Sciatic nerve (tissue), 2 donors: Measurements from ENCODE around the gene ENTPD2. TPM values are rescaled to one million over a fixed set of nuclear protein-coding genes. Genes with fewer than 3 reads are reported as not detected.
A peak's percentile ranks its signal among the peaks of the same experiment; 100 is the strongest.

Source experiments
- ATAC-seq: fragments of 200-7000 bp; cut with Tn5 transposase; one replicate; pipeline ENCODE4 v1.9.1; 2020; ENCODE audit warnings: mild to moderate bottlenecking, moderate library complexity
- DNase-seq: peaks from one replicate; pipeline ENCODE4 v3.0.0-alpha.2; 2020; ENCODE audit warnings: low spot score
- intact Hi-C: fragments of 100-400 bp; cut with DNase I; formaldehyde crosslinking; loops from one replicate; pipeline ENCODE4 v1.14.2; 2022
- total RNA-seq: library from RNA; stranded (reverse); fragmentation: NEBNext Ultra II Directional; extraction: Animal tissue kit (Norgen Biotek cat#: 25700); gene quantifications from one replicate; pipeline ENCODE4 v1.2.1, GENCODE V29; 2021
- donor health status: DM: no; HTN: no; CAD: no.
- donor health status: DM: no; HTN: no; CAD: no.

The ENTPD2 gene
- total RNA-seq, 1 donor from 2014 or later, result 24.3 TPM

GRCh38 chr9:137023157-137023556, 30.7 kb downstream of the ENTPD2 start:
- ATAC-seq, result peak; percentile 1

GRCh38 chr9:137022662-137023008, 31.2 kb downstream of the ENTPD2 start:
- intact Hi-C loops, result loop anchor here (10.0 kb wide), 1 partner anchor 178 kb away; the partner anchor contains the start of genes AJM1 and PHPT1
- DNase-seq (no peak), ATAC-seq (no peak)

More at GRCh38 chr9:137023157-137023556, 30.7 kb downstream of the ENTPD2 start:
- no peak for DNase-seq
- intact Hi-C loops, result loop anchor here (10.0 kb wide), 1 partner anchor 178 kb away; the partner anchor contains the start of genes AJM1 and PHPT1

- DNase-seq (peak; percentile 81), ATAC-seq (peak; percentile 58)
- intact Hi-C loops, result loop anchor here (10.0 kb wide), 1 partner anchor 177 kb away; the partner anchor contains the start of genes AJM1 and PHPT1
These were observed 31.7 kb downstream of the ENTPD2 start for GRCh38 chr9:137021979-137022661.

- DNase-seq (no peak), ATAC-seq (no peak)
- intact Hi-C loops, result loop anchor here (10.0 kb wide), 1 partner anchor 177 kb away; the partner anchor contains the start of genes AJM1 and PHPT1
These were observed 32.3 kb downstream of the ENTPD2 start for GRCh38 chr9:137021568-137021978.

GRCh38 chr9:137020771-137021567, 32.9 kb downstream of the ENTPD2 start:
- ATAC-seq, result no peak
- DNase-seq, result no peak
- intact Hi-C loops, result loop anchor here (10.0 kb wide), 1 partner anchor 176 kb away; the partner anchor contains the start of genes AJM1 and PHPT1

- intact Hi-C loops, result loop anchor here (10.0 kb wide), 1 partner anchor 175 kb away; the partner anchor contains the start of genes AJM1 and PHPT1
- ATAC-seq (no peak), DNase-seq (no peak)
These were observed 33.8 kb downstream of the ENTPD2 start for GRCh38 chr9:137019891-137020683.

- DNase-seq (no peak), ATAC-seq (no peak)
These were observed 34.9 kb downstream of the ENTPD2 start for GRCh38 chr9:137018761-137019559.

GRCh38 chr9:137017791-137018497, 35.9 kb downstream of the ENTPD2 start:
- intact Hi-C loops, result no loop called here
- DNase-seq (no peak), ATAC-seq (no peak)

More at GRCh38 chr9:137018761-137019559, 34.9 kb downstream of the ENTPD2 start:
- intact Hi-C loops, result no loop called here

GRCh38 chr9:137017071-137017470, 36.8 kb downstream of the ENTPD2 start:
- intact Hi-C loops, result no loop called here
- ATAC-seq, result no peak
- DNase-seq, result no peak

GRCh38 chr9:137016436-137016835, 37.4 kb downstream of the ENTPD2 start:
- ATAC-seq (no peak), DNase-seq (no peak)
- intact Hi-C loops, result no loop called here

- DNase-seq (no peak), ATAC-seq (no peak)
- intact Hi-C loops, result no loop called here
These were observed 37.9 kb downstream of the ENTPD2 start for GRCh38 chr9:137015976-137016375.

- ATAC-seq, result no peak
- intact Hi-C loops, result no loop called here
- DNase-seq, result no peak
These were observed 38.3 kb downstream of the ENTPD2 start for GRCh38 chr9:137015540-137015930.

- ATAC-seq, result no peak
- no peak for DNase-seq
- intact Hi-C loops, result no loop called here
These were observed 38.9 kb downstream of the ENTPD2 start for GRCh38 chr9:137014776-137015539.

GRCh38 chr9:137014166-137014565, 39.7 kb downstream of the ENTPD2 start:
- ATAC-seq (no peak), DNase-seq (no peak)
- intact Hi-C loops, result no loop called here

- intact Hi-C loops, result no loop called here
- no peak for DNase-seq
- ATAC-seq, result no peak
These were observed 40.3 kb downstream of the ENTPD2 start for GRCh38 chr9:137013571-137013940.

- DNase-seq, result no peak
- intact Hi-C loops, result no loop called here
- no peak for ATAC-seq
These were observed 40.9 kb downstream of the ENTPD2 start for GRCh38 chr9:137012694-137013570.
